Body of pancreas (tissue), 4 donors: ENCODE data around the gene CLNK.

ENCODE experiments used
- POLR2A ChIP-seq, 3 donors: fragments of 450-650 bp; IDR thresholded peaks; one replicate each; pipeline ENCODE4 v1.6.1; 2016; ENCODE audit warnings: antibody characterized with exemption in 3 of 3, mild to moderate bottlenecking in 2 of 3
- TF ChIP-seq, protein P1 (sequence below), 7 experiments: fragments of 450-650 bp in 4 of 7; fragments of 200-600 bp in 3 of 7; sonication (generic) in 3 of 7; IDR thresholded peaks; one replicate each; pipeline ENCODE4 v1.5.1; 2016 to 2019; ENCODE audit warnings: antibody characterized with exemption in 7 of 7

DNA sequence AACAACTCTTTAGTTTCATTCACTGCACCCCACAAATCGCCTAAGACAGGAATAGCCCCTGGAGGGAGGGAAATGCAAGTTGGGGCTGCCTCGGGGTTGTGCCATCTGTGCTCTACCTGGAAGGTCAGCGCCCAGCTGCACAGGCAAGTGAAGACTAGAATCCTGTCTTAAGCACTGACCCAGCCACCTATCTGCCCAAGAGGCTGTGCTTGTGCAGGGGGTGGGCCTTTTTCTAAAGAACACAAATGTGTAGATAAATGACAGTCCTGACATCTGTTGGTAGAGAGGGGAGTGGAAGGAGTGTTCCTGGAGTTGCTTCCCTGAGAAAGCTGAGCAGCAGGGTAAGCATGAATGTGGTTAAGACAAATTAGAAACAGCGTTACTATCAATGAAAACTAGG, 243.1 kb downstream of the CLNK start:
- no peak for TF ChIP-seq POLR2A (IDR thresholded peaks at IDR 0.05)
- TF ChIP-seq, protein P1, sequence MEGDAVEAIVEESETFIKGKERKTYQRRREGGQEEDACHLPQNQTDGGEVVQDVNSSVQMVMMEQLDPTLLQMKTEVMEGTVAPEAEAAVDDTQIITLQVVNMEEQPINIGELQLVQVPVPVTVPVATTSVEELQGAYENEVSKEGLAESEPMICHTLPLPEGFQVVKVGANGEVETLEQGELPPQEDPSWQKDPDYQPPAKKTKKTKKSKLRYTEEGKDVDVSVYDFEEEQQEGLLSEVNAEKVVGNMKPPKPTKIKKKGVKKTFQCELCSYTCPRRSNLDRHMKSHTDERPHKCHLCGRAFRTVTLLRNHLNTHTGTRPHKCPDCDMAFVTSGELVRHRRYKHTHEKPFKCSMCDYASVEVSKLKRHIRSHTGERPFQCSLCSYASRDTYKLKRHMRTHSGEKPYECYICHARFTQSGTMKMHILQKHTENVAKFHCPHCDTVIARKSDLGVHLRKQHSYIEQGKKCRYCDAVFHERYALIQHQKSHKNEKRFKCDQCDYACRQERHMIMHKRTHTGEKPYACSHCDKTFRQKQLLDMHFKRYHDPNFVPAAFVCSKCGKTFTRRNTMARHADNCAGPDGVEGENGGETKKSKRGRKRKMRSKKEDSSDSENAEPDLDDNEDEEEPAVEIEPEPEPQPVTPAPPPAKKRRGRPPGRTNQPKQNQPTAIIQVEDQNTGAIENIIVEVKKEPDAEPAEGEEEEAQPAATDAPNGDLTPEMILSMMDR (IDR thresholded peaks at IDR 0.05): no peak
